OCI-LY3 (cell line): ENCODE results near the gene TRIM38.
A peak's percentile ranks its signal among the peaks of the same experiment; 100 is the strongest.
"Not testable (repeated sequence)": the region's sequence is repeated elsewhere in the genome, so short reads cannot be mapped to it uniquely, and the experiment has no call there.

ENCODE experiments used
- H2AFZ ChIP-seq: fragments of 200-600, 300-600 bp; shearing (Covaris generic); 2 replicates; pipeline ENCODE4 v1.6.0; 2014; ENCODE audit warnings: antibody characterized with exemption, low read depth, low read length
- H3K27ac ChIP-seq: fragments of 200-600, 300-600 bp; sonication (generic); 2 replicates; pipeline ENCODE4 v1.5.1; 2014; ENCODE audit warnings: mild to moderate bottlenecking, low read length, moderate library complexity, mixed read lengths
- H3K27me3 ChIP-seq: fragments of 200-600, 300-600 bp; sonication (generic); 2 replicates; pipeline ENCODE4 v1.6.1; 2014; ENCODE audit warnings: low read depth, low read length, mixed read lengths
- H3K36me3 ChIP-seq: fragments of 200-600, 300-600 bp; sonication (generic); replicated peaks from 2 replicates; pipeline ENCODE3; 2014; ENCODE audit warnings: low read depth, low read length, mixed read lengths
- H3K4me1 ChIP-seq: fragments of 300-600, 200-600 bp; sonication (generic); 2 replicates; pipeline ENCODE4 v1.6.1; 2014; ENCODE audit warnings: low read length, mixed read lengths
- H3K4me2 ChIP-seq: fragments of 200-600, 300-600 bp; sonication (generic); 2 replicates; pipeline ENCODE4 v1.6.1; 2014; ENCODE audit warnings: low read length, mixed read lengths
- H3K4me3 ChIP-seq: fragments of 300-600, 200-600 bp; sonication (generic); 2 replicates; pipeline ENCODE4 v1.5.1; 2014; ENCODE audit warnings: antibody characterized with exemption, mild to moderate bottlenecking, low read length, moderate library complexity
- H3K79me2 ChIP-seq: fragments of 300-600, 200-600 bp; shearing (Covaris generic); 2 replicates; pipeline ENCODE4 v1.6.1; 2014; ENCODE audit warnings: mild to moderate bottlenecking, low read length, mixed read lengths
- H3K9ac ChIP-seq: fragments of 300-600, 200-600 bp; shearing (Covaris generic); 2 replicates; pipeline ENCODE4 v1.6.0; 2014; ENCODE audit warnings: mild to moderate bottlenecking, low read length, moderate library complexity
- H3K9me3 ChIP-seq: fragments of 200-600, 300-600 bp; shearing (Covaris generic); 2 replicates; pipeline ENCODE4 v1.6.1; 2014; ENCODE audit warnings: low read length, mixed read lengths; ENCODE audit not compliant: insufficient read depth
- H4K20me1 ChIP-seq: fragments of 200-600, 300-600 bp; sonication (generic); 2 replicates; pipeline ENCODE4 v1.6.1; 2016; ENCODE audit warnings: low read length, mixed read lengths; ENCODE audit not compliant: insufficient read depth
- EZH2phosphoT487 ChIP-seq: fragments of 200-600 bp; shearing (Covaris generic); IDR thresholded peaks from 2 replicates; pipeline ENCODE4 v1.6.1; 2018; ENCODE audit warnings: antibody characterized with exemption, mixed run types, low read depth
- TF ChIP-seq, protein P1 (sequence below): fragments of 200-600, 300-600 bp; sonication (generic); IDR thresholded peaks from 2 replicates; pipeline ENCODE4 v1.5.1; 2014; ENCODE audit warnings: antibody characterized with exemption, low read length, low read depth

TRIM38 gene

DNA sequence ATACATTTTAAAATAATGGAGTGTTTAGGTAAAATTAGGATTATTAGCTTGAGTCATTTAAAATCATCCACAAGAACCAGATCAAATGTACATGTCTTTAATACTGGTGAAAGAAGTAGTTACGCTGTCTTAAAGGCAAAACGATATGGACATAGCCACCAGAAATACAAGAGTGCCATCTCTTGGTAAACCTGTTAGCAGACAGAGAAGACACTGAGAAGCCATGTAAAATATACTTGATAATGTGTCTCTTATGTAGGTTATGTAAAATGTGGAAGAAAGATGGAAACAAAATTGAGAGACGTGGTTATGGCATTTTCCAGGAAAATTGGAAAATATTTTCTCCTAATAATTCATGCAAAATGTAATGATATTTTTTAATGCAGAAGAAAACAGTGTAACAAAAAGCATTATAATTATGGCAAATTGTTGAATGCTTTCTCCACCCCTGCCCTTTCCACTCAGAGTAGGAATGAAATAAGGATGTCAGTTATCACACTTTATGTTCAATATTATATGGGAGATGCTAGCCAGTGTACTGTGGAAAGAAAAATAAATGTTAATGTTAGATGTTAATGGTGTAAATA, 19.9 kb upstream of the TRIM38 start:
- Histone ChIP-seq H3K27me3 (peaks cover 6% of the 10 kb centered on the region), H3K4me1 (peaks cover 9% of the 10 kb centered on the region), H3K27ac (no peak overlapping the region), H3K36me3 (no peaks in the 10 kb centered on the region), H3K9ac (no peak overlapping the region), H2AFZ (no peak overlapping the region), H3K9me3 (no peaks in the 10 kb centered on the region), H4K20me1 (no peaks in the 10 kb centered on the region), H3K79me2 (no peaks in the 10 kb centered on the region), H3K4me2 (no peak overlapping the region), H3K4me3 (no peak overlapping the region)
- TF ChIP-seq, protein P1, sequence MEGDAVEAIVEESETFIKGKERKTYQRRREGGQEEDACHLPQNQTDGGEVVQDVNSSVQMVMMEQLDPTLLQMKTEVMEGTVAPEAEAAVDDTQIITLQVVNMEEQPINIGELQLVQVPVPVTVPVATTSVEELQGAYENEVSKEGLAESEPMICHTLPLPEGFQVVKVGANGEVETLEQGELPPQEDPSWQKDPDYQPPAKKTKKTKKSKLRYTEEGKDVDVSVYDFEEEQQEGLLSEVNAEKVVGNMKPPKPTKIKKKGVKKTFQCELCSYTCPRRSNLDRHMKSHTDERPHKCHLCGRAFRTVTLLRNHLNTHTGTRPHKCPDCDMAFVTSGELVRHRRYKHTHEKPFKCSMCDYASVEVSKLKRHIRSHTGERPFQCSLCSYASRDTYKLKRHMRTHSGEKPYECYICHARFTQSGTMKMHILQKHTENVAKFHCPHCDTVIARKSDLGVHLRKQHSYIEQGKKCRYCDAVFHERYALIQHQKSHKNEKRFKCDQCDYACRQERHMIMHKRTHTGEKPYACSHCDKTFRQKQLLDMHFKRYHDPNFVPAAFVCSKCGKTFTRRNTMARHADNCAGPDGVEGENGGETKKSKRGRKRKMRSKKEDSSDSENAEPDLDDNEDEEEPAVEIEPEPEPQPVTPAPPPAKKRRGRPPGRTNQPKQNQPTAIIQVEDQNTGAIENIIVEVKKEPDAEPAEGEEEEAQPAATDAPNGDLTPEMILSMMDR: peak; percentile 73
- TF ChIP-seq EZH2phosphoT487: no peak

DNA sequence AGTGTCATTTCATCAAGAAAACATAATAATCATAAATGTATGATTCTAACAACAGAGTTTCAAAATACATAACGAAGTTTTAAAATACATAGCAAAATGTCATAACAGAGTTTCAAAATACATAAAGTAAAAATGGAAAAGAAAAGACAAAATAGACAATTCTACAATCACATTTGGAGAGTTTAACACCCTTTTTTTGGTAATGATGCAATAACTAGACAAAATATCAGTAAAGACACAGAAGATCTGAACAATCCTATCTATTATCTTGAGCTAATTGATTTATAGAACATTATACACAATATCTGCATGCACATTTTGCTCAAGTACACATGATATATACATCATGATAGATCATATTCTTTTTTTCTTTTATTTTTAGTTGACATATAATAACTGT, 18.7 kb upstream of the TRIM38 start:
- H3K36me3 ChIP-seq: no peaks in the 10 kb centered on the region

DNA sequence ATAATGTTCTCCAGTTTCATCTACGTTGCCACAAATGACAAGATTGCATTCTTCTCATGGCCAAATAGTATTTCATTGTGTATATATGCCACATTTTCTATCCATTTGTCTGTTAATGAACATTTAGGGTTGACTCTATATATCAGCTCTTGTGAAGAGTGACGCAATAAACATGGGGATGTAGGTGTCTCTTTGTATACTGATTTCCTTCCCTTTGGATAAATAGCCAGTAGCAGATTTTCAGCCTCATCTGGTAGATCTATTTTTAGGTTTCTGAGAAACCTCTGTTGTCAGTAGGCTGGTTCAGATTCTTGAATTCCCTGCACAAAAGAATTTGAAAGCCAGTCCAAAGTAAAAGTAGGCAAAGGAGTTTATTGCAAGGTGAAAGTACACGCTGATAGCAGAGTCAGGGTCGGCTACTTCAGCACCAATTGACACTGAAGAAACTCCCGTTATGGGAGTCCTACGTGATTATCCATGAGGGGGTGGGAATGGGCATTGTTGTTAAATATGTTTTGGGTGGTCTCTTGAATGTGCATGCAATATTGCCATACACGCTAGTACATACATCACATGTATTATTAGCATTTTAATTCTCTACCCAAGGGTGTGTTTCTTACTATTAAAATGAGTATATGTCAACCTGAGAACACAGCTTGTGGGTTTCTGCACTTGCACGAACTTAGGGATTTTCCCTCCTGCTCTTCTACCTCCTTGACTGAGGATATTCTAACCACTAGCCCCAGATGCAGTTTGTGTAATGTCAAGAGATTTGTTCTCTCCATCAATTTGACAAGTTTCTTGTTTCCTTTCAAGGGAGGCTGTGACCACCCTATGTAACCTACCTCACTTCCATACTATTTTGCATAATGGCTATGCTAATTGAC, 17.7 kb upstream of the TRIM38 start:
- H3K4me3 ChIP-seq: peak overlapping the region; percentile 56
- no peak overlapping the region for H3K9ac ChIP-seq
- H3K27me3 ChIP-seq: peaks cover 6% of the 10 kb centered on the region
- TF ChIP-seq EZH2phosphoT487: no peak
- TF ChIP-seq, protein P1: no peak
- H3K27ac ChIP-seq: no peak overlapping the region
- no peak overlapping the region for H2AFZ ChIP-seq
- no peaks in the 10 kb centered on the region for H3K9me3 ChIP-seq
- no peaks in the 10 kb centered on the region for H3K79me2 ChIP-seq
- peaks cover 9% of the 10 kb centered on the region for H3K4me1 ChIP-seq
- no peaks in the 10 kb centered on the region for H3K36me3 ChIP-seq
- H3K4me2 ChIP-seq: peak overlapping the region; percentile 63
- no peaks in the 10 kb centered on the region for H4K20me1 ChIP-seq

More for the DNA sequence above, 18.7 kb upstream of the TRIM38 start:
- TF ChIP-seq, protein P1: no peak
- no peak for TF ChIP-seq EZH2phosphoT487
- H3K4me2 ChIP-seq: no peak overlapping the region
- no peak overlapping the region for H3K4me3 ChIP-seq
- peaks cover 9% of the 10 kb centered on the region for H3K4me1 ChIP-seq
- H3K27me3 ChIP-seq: peaks cover 6% of the 10 kb centered on the region
- H3K79me2 ChIP-seq: no peaks in the 10 kb centered on the region
- H3K27ac ChIP-seq: no peak overlapping the region
- no peak overlapping the region for H2AFZ ChIP-seq
- H4K20me1 ChIP-seq: no peaks in the 10 kb centered on the region
- no peaks in the 10 kb centered on the region for H3K9me3 ChIP-seq
- no peak overlapping the region for H3K9ac ChIP-seq

DNA sequence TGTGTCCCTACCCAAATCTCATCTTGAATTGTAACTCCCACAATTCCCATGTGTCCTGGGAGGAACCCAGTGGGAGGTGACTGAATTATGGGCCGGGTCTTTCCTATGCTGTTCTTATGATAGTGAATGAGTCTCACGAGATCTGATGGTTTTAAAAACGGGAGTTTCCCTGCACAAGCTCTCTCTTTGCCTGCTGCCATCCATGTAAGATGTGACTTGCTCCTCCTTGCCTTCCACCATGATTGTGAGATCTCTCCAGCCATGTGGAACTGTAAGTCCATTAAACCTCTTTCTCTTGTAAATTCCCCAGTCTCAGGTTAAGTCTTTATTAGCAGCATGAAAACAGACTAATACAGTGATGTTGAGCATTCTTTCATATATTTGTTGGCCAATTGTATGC, 16.9 kb upstream of the TRIM38 start:
- H3K4me2 ChIP-seq, H3K27me3 ChIP-seq, H3K27ac ChIP-seq, H3K36me3 ChIP-seq, H4K20me1 ChIP-seq, H3K4me3 ChIP-seq, H3K79me2 ChIP-seq, H3K9ac ChIP-seq, H3K4me1 ChIP-seq, H3K9me3 ChIP-seq, H2AFZ ChIP-seq: not testable (repeated sequence)
